Measurements from ENCODE around the gene DCAF10.

Gene DCAF10

DNA sequence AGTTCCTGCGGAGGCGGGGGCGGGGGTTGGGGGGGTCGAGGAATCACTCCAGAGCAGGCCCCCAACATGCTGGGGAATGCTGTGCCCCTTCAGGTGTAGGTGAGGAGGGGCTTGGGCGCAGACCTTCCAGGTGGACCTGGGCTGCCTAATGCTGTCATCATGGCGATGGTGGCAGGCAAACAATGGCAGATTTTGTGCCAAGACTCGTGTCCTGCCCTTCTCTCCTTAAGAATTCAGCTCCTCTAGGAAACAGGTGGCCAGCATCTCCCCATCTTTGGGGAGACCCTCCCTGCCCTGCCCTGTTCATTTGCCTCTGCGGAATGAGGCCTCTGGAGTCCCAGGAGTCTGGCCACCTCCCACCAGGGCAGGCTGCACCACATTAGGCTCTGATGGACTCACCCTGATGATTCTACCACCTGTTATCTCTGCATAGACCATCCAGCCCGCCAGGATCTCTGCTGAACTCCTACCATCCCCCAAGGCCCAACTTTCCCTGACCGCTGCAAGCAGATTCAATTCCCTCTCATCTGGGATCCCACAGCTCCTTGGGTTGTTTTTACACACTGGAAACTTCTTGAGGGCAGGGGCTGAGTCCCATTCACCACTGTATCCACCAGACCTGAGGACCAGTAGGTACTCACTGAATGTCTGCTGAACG lies 114.2 kb downstream of the DCAF10 start:
- no peaks in the 10 kb centered on the region for H3K27me3 Mint-ChIP-seq
- no peak overlapping the region for H3K4me3 Mint-ChIP-seq
- ATAC-seq (ENCODE audit: low read depth) (no peak), DNase-seq (ENCODE audit: low spot score in 2 of 2) (no peak)
- peak overlapping the region; percentile 43 for H3K27ac Mint-ChIP-seq
- no peaks in the 10 kb centered on the region for H3K36me3 Mint-ChIP-seq
- peaks cover 5% of the 10 kb centered on the region for H3K4me1 Mint-ChIP-seq
- H3K9me3 Mint-ChIP-seq, result no peaks in the 10 kb centered on the region

DNA sequence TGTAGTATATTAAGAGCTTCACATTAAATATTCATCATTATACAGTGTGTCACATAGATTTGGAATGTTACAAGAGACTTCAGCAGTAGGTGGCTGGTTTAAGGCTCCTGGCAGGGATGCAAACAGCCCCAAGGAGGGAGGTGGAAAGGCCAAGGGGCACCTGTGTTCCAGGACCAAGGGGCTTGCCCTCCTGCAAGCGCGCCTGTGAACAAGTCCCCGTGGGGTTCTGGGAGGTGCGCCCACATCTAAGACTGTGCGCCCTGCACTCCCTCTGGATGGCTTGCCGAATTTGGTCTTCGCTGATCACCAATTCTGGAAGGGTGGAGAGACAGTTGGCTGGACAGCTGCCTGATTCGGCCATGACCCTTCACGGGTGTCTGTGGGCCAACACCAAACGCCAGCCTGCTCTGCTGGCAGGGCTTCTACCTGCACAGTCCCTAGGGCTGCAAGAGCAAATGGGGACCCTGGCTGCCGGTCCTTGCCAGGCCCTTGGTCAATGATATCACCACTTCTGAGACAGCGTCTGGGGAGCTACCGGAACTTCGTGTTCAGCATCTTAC lies 115.4 kb downstream of the DCAF10 start:
- no peaks in the 10 kb centered on the region for H3K27me3 Mint-ChIP-seq
- H3K9me3 Mint-ChIP-seq, result no peaks in the 10 kb centered on the region
- no peak for DNase-seq (ENCODE audit: low spot score in 2 of 2)
- H3K4me3 Mint-ChIP-seq, result no peak overlapping the region
- peaks cover 5% of the 10 kb centered on the region for H3K4me1 Mint-ChIP-seq
- ATAC-seq (ENCODE audit: low read depth), result no peak
- no peaks in the 10 kb centered on the region for H3K36me3 Mint-ChIP-seq
- no peak overlapping the region for H3K27ac Mint-ChIP-seq

DNA sequence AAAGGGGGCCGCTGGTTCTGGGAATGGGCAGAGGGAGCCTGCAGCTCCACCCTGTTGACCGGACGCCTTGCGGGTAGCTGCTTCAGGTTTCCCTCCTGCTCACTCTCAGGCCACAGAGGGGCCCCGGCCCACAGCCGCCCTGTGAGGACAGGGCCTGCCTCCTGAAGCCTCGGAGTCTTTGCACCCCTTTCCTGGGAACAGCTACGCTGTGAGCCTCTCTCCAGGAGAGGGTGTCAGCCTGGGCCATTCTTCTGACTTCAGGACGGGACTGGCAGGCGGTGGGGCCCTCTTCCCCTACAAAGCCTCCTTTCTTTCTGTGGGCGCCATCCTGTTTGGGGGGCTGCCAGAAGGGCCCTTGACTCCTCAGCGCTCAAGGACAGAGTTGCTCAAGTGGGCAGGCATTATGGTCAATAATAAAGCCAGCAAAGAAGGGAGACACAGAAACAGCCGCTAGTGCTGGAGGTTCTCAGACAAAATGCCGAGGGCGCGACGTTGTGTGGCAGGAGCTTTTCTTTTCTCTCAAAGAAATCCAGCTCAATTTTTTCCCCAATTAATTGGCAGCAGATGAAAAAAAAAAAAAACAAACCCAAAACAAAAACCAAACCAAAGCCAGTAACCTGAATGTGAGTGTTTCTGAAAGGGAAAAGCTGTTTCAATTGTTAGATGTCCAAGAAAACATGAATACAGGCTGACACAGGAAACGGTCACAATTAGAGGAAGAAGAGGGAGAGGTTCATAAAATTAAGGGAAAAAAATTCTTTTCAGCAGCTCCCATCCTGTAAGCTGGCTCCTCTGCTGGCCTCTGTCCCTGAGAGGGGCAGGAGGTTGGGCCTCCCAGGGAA lies 116.1 kb downstream of the DCAF10 start:
- H3K9me3 Mint-ChIP-seq, result no peaks in the 10 kb centered on the region
- no peaks in the 10 kb centered on the region for H3K36me3 Mint-ChIP-seq
- no peak overlapping the region for H3K4me3 Mint-ChIP-seq
- DNase-seq (ENCODE audit: low spot score in 2 of 2) (no peak), ATAC-seq (ENCODE audit: low read depth) (no peak)
- no peaks in the 10 kb centered on the region for H3K27me3 Mint-ChIP-seq
- peaks cover 5% of the 10 kb centered on the region for H3K4me1 Mint-ChIP-seq
- no peak overlapping the region for H3K27ac Mint-ChIP-seq
